Measurements from ENCODE around the gene EIF1AD. TPM values are rescaled to one million over a fixed set of nuclear protein-coding genes. Genes with fewer than 3 reads are reported as not detected.

EIF1AD gene
- total RNA-seq, 4 donors from 2014 or later = 29.3 to 35.0 (median 30.7) TPM

GRCh38 chr11:65964906-65965305, 37.1 kb downstream of the EIF1AD start:
- peaks cover 10 to 35% (median 24%) of the 10 kb centered on the region in 3 donors for H3K4me1 ChIP-seq
- no peak overlapping the region for H3K27ac ChIP-seq
- no peaks in the 10 kb centered on the region for H3K27me3 ChIP-seq
- peaks cover 0 to 64% of the 10 kb centered on the region in 2 donors for H3K36me3 ChIP-seq
- WGBS, 2 donors (ENCODE audit: low coverage in 1 of 2) = 100% methylated on average over 1 of the region's 10 CpGs; no CpG with 5 or more reads in 1 of the 2 donors
- H3K4me3 ChIP-seq = no peak overlapping the region
- ATAC-seq = no peak
- no peaks in the 10 kb centered on the region for H3K9me3 ChIP-seq
- no peak for TF ChIP-seq POLR2AphosphoS5 (IDR thresholded peaks at IDR 0.05)
- TF ChIP-seq CTCF (IDR thresholded peaks at IDR 0.05) = no peak
- no peak for TF ChIP-seq POLR2A (IDR thresholded peaks at IDR 0.05)
- TF ChIP-seq EP300 (IDR thresholded peaks at IDR 0.05) = no peak

GRCh38 chr11:65962141-65962564, 39.8 kb downstream of the EIF1AD start:
- Histone ChIP-seq H3K4me3 (peak overlapping the region; percentile 85 to 100), H3K27ac (peak overlapping the region; percentile 66 to 98 (median 90)), H3K36me3 (peaks cover 0 to 37% of the 10 kb centered on the region in 2 donors), H3K4me1 (peaks cover 10 to 35% (median 24%) of the 10 kb centered on the region in 3 donors), H3K27me3 (peaks cover 17% of the 10 kb centered on the region), H3K9me3 (no peaks in the 10 kb centered on the region)
- WGBS, 2 donors (ENCODE audit: low coverage in 1 of 2) = 6 to 8% methylated on average over 4 to 11 of the region's 13 CpGs
- no peak for ATAC-seq
- TF ChIP-seq CTCF (IDR thresholded peaks at IDR 0.05) (no peak), POLR2A (IDR thresholded peaks at IDR 0.05) (no peak), POLR2AphosphoS5 (IDR thresholded peaks at IDR 0.05) (no peak), EP300 (IDR thresholded peaks at IDR 0.05) (no peak)

GRCh38 chr11:65961267-65962140, 40.5 kb downstream of the EIF1AD start, which contains the start of gene SART1:
SART1 (plus strand) TSS chr11:65961734; CDS start chr11:65961781, 47 bp downstream.
- peaks cover 10 to 35% (median 24%) of the 10 kb centered on the region in 3 donors for H3K4me1 ChIP-seq
- peaks cover 23% of the 10 kb centered on the region for H3K27me3 ChIP-seq
- WGBS, 2 donors (ENCODE audit: low coverage in 1 of 2) = 0% methylated on average over 9 to 13 of the region's 97 CpGs
- peak within 1 kb of the TSS; percentile 73 to 98 (median 90) for H3K27ac ChIP-seq
- ATAC-seq = peak; percentile 99
- peak; percentile 79 for TF ChIP-seq POLR2AphosphoS5 (IDR thresholded peaks at IDR 0.05)
- no peak for TF ChIP-seq EP300 (IDR thresholded peaks at IDR 0.05)
- peak in 1 of 4 experiments; percentile 2 for TF ChIP-seq CTCF (IDR thresholded peaks at IDR 0.05)
- peak; percentile 55 to 60 for TF ChIP-seq POLR2A (IDR thresholded peaks at IDR 0.05)
- H3K36me3 ChIP-seq = peaks cover 0 to 30% of the 10 kb centered on the region in 2 donors
- peak within 1 kb of the TSS; percentile 85 to 100 for H3K4me3 ChIP-seq
- H3K9me3 ChIP-seq = no peaks in the 10 kb centered on the region

- Histone ChIP-seq H3K36me3 (peaks cover 0 to 24% of the 10 kb centered on the region in 2 donors), H3K4me3 (peak overlapping the region; percentile 85 to 100), H3K27me3 (peaks cover 29% of the 10 kb centered on the region), H3K27ac (peak overlapping the region; percentile 73 to 98 (median 90)), H3K4me1 (peaks cover 10 to 35% (median 24%) of the 10 kb centered on the region in 3 donors), H3K9me3 (no peaks in the 10 kb centered on the region)
- no peak for TF ChIP-seq EP300 (IDR thresholded peaks at IDR 0.05)
- no peak for TF ChIP-seq POLR2A (IDR thresholded peaks at IDR 0.05)
- TF ChIP-seq POLR2AphosphoS5 (IDR thresholded peaks at IDR 0.05) = no peak
- TF ChIP-seq CTCF (IDR thresholded peaks at IDR 0.05) = no peak
- WGBS, 2 donors (ENCODE audit: low coverage in 1 of 2) = 29 to 41% methylated on average over 9 to 13 of the region's 16 CpGs
- ATAC-seq = no peak
Measured at GRCh38 chr11:65960824-65961266, 41.1 kb downstream of the EIF1AD start.
